GM12864 (cell line): ENCODE results near the gene UBE3D.

Source experiments
- DNase-seq: peaks from one replicate; pipeline ENCODE4 v3.0.0-alpha.2; 2011; ENCODE audit warnings: low read depth
- H3K4me3 ChIP-seq: 2 replicates; pipeline ENCODE4 v1.5.1; 2011; ENCODE audit warnings: mild to moderate bottlenecking, low read depth, low read length, control low read depth
- TF ChIP-seq, protein P1 (sequence below): IDR thresholded peaks from 2 replicates; pipeline ENCODE4 v1.5.1; 2011; ENCODE audit warnings: low read depth, mild to moderate bottlenecking, moderate library complexity, low read length, control low read depth, inconsistent platforms; ENCODE audit errors: missing control alignments

UBE3D gene

DNA sequence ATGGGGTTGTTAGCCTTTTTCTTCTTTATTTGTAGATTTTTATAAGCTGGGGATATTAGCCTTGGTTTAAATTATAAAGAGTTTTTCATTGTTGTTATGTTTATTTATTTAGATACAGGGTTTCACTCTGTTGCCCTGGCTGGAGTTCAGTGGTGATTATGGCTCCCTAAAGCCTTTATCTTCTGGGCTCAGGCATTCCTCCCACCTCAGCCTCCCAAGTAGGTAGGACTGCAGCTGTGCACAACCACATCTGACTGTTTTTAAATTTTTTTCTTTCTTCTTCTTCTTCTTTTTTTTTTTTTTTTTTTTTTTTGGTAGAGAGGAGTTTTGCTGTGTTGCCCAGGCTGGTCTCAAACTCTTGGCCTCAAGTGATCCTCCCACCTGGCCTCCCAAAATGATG, 80.9 kb downstream of the UBE3D start:
- DNase-seq, result no peak
- TF ChIP-seq, protein P1, sequence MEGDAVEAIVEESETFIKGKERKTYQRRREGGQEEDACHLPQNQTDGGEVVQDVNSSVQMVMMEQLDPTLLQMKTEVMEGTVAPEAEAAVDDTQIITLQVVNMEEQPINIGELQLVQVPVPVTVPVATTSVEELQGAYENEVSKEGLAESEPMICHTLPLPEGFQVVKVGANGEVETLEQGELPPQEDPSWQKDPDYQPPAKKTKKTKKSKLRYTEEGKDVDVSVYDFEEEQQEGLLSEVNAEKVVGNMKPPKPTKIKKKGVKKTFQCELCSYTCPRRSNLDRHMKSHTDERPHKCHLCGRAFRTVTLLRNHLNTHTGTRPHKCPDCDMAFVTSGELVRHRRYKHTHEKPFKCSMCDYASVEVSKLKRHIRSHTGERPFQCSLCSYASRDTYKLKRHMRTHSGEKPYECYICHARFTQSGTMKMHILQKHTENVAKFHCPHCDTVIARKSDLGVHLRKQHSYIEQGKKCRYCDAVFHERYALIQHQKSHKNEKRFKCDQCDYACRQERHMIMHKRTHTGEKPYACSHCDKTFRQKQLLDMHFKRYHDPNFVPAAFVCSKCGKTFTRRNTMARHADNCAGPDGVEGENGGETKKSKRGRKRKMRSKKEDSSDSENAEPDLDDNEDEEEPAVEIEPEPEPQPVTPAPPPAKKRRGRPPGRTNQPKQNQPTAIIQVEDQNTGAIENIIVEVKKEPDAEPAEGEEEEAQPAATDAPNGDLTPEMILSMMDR, result no peak
- H3K4me3 ChIP-seq, result no peak overlapping the region

DNA sequence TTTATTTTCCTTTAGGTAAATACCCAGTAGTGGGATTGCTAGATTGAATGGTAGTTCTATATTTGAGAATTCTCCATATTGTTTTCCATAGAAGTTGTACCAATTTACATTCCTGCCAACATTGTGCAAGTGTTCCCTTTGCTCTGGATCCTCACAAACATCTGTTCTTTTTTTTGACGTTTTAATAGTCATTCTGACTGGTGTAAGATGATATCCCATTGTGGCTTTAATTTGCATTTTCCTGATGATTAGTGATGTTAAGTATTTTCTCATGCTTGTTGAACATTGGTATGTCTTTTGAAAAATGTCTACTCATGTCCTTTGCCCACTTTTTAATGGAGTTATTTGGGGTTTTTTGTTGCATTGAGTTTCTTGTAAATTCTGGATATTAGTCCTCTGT, 85.6 kb downstream of the UBE3D start:
- H3K4me3 ChIP-seq, result no peak overlapping the region
- no peak for DNase-seq
- TF ChIP-seq, protein P1, result no peak

DNA sequence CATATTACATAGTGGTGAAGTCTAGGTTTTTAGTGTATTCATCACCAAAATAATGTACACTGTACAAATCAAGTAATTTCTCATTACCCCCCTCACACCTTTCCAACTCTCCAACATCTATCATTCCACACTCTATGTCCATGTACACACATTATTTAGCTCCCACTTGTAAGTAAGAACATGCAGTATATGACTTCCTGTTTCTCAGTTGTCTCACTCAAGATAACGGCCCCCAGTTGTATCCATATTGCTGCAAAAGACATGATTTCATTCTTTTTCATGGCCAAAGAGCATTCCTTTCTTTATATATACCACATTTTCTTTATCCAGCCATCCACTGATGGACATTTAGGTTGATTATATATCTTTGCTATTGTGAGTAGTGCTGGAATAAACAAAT, 86.0 kb downstream of the UBE3D start:
- DNase-seq, result no peak
- TF ChIP-seq, protein P1, result no peak
- H3K4me3 ChIP-seq, result no peak overlapping the region

DNA sequence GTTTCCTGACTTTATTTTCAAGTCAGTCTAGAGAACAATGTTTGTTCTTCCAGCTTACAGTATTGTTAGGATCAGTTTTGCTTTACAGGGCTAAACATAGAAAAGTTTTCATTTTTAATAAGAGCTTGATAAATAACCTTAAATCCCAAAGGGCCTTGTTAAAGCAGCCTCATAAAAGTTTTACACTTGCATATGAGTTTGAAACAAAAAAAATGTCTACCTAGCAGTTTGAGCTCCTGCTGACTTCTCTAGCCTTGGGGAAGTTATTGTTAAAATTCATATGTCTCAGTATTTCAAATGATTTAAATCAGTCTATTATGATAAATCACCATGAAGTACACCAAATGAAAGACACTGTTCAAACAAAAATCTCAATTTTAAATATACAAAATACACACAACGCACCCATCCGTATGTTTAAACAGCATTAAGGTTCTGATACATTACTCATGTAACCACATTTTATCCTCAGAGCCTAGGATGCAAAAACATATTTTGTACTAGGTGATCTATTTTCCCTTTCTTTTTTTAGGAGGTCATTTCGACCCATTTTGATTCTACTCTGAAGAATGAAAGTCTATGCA, 87.2 kb downstream of the UBE3D start:
- no peak overlapping the region for H3K4me3 ChIP-seq
- no peak for DNase-seq
- TF ChIP-seq, protein P1, result no peak

DNA sequence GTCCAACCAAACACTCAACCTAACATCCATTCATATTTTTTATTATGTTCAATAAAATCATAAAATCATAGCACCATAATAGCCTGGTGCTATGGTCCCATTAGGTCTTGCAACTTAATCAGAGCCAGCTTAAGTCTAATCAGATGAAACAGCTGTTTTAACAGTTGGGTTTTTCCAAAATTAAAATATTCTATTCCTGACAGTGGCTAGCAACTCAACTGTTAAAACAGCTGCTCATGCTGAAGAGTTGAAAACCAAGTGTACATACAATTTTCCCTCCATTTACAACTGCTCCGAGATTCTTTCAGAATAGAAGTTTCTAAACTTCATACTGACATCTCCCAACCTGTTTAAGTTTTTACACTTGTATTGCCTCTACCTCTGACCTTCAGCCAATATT, 89.5 kb downstream of the UBE3D start:
- TF ChIP-seq, protein P1, result no peak
- no peak overlapping the region for H3K4me3 ChIP-seq
- no peak for DNase-seq

DNA sequence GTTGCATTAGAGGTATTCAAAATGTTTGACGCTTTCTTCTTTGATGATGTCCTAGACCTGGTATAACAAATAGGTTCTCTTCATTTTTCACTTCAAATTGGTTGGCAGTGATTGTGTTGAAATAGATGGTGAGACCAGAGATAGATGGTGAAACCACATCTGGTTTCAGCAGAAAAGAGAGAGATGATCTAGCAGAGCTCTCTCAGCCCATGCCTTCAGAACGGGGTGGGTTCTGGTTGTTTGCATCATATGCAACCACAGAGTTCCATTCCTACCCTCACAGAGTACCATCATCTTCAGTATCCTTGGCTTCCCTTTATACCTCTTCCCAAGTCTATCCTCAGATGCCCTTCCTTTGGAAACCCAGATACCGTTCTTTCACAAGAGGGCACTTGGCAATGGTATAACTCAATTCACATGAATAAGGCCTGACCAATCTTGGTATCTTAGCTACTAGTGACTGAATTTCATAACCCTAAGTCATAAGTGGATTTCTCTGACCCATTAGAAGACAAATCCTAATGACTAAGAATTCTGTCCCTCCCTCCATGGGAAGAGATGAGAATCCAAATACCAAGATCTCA, 93.7 kb downstream of the UBE3D start:
- no peak overlapping the region for H3K4me3 ChIP-seq
- TF ChIP-seq, protein P1, result no peak
- DNase-seq, result no peak

DNA sequence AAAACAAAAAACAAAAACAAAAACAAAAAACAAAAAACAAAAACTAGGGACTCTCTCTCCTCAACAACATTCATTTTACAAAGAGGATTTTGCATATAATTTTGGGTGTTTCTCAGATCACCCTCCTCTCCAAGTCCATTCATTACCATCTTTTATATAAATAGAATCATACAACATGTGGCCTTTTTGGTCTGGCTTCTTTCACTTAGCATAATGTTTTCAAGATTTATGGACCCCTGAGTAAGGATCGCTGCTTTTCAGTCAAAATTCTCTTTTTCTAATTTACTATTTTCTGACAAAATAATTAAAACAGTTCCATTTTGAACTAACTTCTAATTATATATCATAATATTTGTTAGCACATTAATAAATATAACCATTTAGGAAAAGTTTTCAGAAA, 94.8 kb downstream of the UBE3D start:
- H3K4me3 ChIP-seq, result no peak overlapping the region
- DNase-seq, result no peak
- TF ChIP-seq, protein P1, result no peak
